Natural killer cell (primary cell): Measurements from ENCODE around the gene CKMT2. TPM values are rescaled to one million over a fixed set of nuclear protein-coding genes. Genes with fewer than 3 reads are reported as not detected.

Source experiments
- ATAC-seq, 3 donors: fragments of 150-1000 bp in 2 of 3; fragments of 200-7000 bp in 1 of 3; cut with Tn5 transposase; 1 replicate in 1 of 3; 2 replicates in 2 of 3; pipeline ENCODE4 v1.10.0; 2021; ENCODE audit warnings: mild to moderate bottlenecking in 2 of 3, moderate library complexity in 2 of 3
- DNase-seq, 2 donors: peaks; one replicate each; pipeline versions ENCODE4 v3.0.0 to v3.0.0-alpha.2; 2013 to 2021; ENCODE audit warnings: mixed read lengths in 1 of 2
- H3K27ac ChIP-seq: one replicate; pipeline ENCODE4 v1.5.1; 2013; ENCODE audit warnings: mild to moderate bottlenecking, low read length
- H3K27me3 ChIP-seq: one replicate; pipeline ENCODE4 v1.6.1; 2013; ENCODE audit warnings: low read length; ENCODE audit not compliant: control insufficient read depth, insufficient read depth
- H3K36me3 ChIP-seq: one replicate; pipeline ENCODE4 v1.6.1; 2013; ENCODE audit warnings: low read length; ENCODE audit not compliant: control insufficient read depth, insufficient read depth
- H3K4me1 ChIP-seq: one replicate; pipeline ENCODE4 v1.6.1; 2013; ENCODE audit warnings: low read length; ENCODE audit not compliant: control insufficient read depth, insufficient read depth
- H3K4me3 ChIP-seq: one replicate; pipeline ENCODE4 v1.5.1; 2013; ENCODE audit warnings: low read length
- H3K9me3 ChIP-seq: one replicate; pipeline ENCODE4 v1.6.1; 2013; ENCODE audit warnings: low read length; ENCODE audit not compliant: control insufficient read depth, insufficient read depth
- H3K27ac Mint-ChIP-seq, 2 donors: one replicate each; pipeline ENCODE4 v1.8.0; 2022; ENCODE audit warnings: mild to moderate bottlenecking in 2 of 2, mixed read lengths in 2 of 2, moderate library complexity in 1 of 2
- H3K27me3 Mint-ChIP-seq, 2 donors: one replicate each; pipeline ENCODE4 v1.8.0; 2022; ENCODE audit warnings: low read depth in 2 of 2, mixed read lengths in 2 of 2
- H3K36me3 Mint-ChIP-seq: one replicate; pipeline ENCODE4 v1.8.0; 2022; ENCODE audit warnings: mixed read lengths
- H3K4me1 Mint-ChIP-seq, 2 donors: one replicate each; pipeline ENCODE4 v1.8.0; 2022; ENCODE audit warnings: mixed read lengths in 2 of 2
- H3K4me3 Mint-ChIP-seq: one replicate; pipeline ENCODE4 v1.8.0; 2022; ENCODE audit warnings: mild to moderate bottlenecking, moderate library complexity, mixed read lengths
- H3K9me3 Mint-ChIP-seq, 2 donors: one replicate each; pipeline ENCODE4 v1.8.0; 2022; ENCODE audit warnings: mixed read lengths in 2 of 2
- WGBS: methylation state at CpG from one replicate; pipeline ENCODE4 v1.1.7; 2013; ENCODE audit warnings: missing lambda C conversion rate; ENCODE audit not compliant: insufficient coverage; 5-methylcytosine and 5-hydroxymethylcytosine counted together
- intact Hi-C: fragments of 100-400 bp; cut with micrococcal nuclease; formaldehyde crosslinking; loops from one replicate; pipeline ENCODE4 v1.14.2; 2022
- total RNA-seq, 4 donors: library from RNA; stranded (reverse); fragments of 120-200 nt in 1 of 4; gene quantifications; one replicate each; pipeline versions ENCODE4 v1.2.3 to v1.2.4, GENCODE V29; 2013 to 2022
- TF ChIP-seq, protein P1 (sequence below): fragments of 200-600 bp; IDR thresholded peaks from one replicate; pipeline ENCODE4 v1.8.0; 2022; ENCODE audit warnings: antibody characterized with exemption

Gene CKMT2
- total RNA-seq, 3 donors from 2014 or later (not counting 1 experiment from before 2014, with no cell fraction given): not detected

DNA sequence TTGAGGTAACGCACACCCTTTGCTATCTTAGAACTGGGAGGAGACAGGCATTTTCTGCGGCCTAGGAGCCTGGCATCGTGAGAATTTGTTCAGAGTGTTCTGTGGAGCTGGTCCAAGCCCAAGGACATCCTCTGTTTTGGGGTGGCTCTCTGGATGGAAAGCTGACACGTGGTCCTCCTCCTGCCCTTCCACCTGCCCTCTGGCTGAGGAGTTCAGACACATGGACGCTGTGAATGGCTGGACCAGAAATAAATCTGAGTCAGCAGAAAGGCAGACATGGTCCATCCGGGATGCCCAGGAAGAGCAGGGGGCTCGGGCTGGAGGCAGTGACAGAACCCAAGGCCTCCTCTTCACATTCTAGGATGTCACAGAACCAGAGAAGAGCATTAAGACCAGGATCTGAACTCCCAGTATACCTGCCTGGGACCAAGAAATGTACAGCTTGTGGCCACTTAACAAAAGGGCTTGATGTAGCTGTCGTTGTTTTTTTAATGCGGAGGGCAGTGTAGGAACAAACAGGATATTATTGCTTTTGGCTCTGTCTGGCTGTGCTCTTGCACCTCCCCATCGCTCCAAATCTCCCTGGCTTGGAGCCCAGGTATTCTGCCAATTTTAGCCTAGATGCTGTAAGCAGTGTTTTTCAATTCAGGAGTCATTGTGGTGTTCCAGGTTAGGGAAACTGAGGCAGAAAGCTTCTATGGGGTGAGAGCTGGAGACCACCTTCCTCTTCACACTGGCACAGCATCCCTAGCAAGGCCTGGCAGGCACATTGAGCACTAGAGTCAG lies 2.4 kb downstream of the CKMT2 start:
- TF ChIP-seq, protein P1, sequence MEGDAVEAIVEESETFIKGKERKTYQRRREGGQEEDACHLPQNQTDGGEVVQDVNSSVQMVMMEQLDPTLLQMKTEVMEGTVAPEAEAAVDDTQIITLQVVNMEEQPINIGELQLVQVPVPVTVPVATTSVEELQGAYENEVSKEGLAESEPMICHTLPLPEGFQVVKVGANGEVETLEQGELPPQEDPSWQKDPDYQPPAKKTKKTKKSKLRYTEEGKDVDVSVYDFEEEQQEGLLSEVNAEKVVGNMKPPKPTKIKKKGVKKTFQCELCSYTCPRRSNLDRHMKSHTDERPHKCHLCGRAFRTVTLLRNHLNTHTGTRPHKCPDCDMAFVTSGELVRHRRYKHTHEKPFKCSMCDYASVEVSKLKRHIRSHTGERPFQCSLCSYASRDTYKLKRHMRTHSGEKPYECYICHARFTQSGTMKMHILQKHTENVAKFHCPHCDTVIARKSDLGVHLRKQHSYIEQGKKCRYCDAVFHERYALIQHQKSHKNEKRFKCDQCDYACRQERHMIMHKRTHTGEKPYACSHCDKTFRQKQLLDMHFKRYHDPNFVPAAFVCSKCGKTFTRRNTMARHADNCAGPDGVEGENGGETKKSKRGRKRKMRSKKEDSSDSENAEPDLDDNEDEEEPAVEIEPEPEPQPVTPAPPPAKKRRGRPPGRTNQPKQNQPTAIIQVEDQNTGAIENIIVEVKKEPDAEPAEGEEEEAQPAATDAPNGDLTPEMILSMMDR: no peak
- Mint-ChIP-seq H3K4me1 (peaks cover 5 to 8% of the 10 kb centered on the region in 2 donors), H3K27ac (no peak overlapping the region), H3K9me3 (no peaks in the 10 kb centered on the region), H3K36me3 (no peaks in the 10 kb centered on the region), H3K27me3 (peaks cover 0 to under 1% of the 10 kb centered on the region in 2 donors), H3K4me3 (no peak overlapping the region)
- intact Hi-C loops: no loop called here
- no peak for ATAC-seq
- Histone ChIP-seq H3K9me3 (no peaks in the 10 kb centered on the region), H3K36me3 (no peaks in the 10 kb centered on the region), H3K27me3 (no peaks in the 10 kb centered on the region), H3K4me1 (peaks cover 21% of the 10 kb centered on the region), H3K4me3 (no peak overlapping the region), H3K27ac (no peak overlapping the region)
- 90% methylated on average over 10 of the region's 10 CpGs for WGBS
- no peak for DNase-seq

DNA sequence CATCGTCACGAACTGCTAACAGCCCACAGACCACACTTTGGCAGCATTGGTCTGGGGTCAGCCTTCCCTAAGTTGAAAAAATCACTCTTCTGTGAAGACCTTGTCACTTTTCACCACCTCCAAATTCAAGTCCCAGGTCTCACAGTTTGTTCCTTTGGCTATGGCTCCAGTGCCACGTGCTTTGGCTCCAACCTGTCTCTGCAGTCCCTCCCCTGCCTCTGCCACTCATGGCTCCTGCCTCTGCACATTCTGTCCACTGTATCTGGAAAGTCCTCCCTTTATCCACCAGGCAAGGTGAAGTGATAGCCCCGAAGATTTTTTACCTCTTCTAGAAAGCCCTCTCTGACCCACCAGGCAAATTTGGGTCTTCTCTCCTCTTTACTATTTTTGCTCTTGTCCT lies 5.3 kb downstream of the CKMT2 start:
- no peaks in the 10 kb centered on the region for H3K9me3 Mint-ChIP-seq
- DNase-seq (no peak), ATAC-seq (no peak)
- no peaks in the 10 kb centered on the region for H3K36me3 ChIP-seq
- 79% methylated on average over 3 of the region's 4 CpGs for WGBS
- no peaks in the 10 kb centered on the region for H3K36me3 Mint-ChIP-seq
- intact Hi-C loops: no loop called here
- no peaks in the 10 kb centered on the region for H3K27me3 Mint-ChIP-seq
- H3K9me3 ChIP-seq: no peaks in the 10 kb centered on the region
- H3K4me1 ChIP-seq: peaks cover 12% of the 10 kb centered on the region
- TF ChIP-seq, protein P1: no peak
- H3K27ac ChIP-seq: no peak overlapping the region
- no peak overlapping the region for H3K4me3 ChIP-seq
- H3K27me3 ChIP-seq: no peaks in the 10 kb centered on the region
- H3K27ac Mint-ChIP-seq: no peak overlapping the region
- peaks cover 0 to under 1% of the 10 kb centered on the region in 2 donors for H3K4me1 Mint-ChIP-seq
- H3K4me3 Mint-ChIP-seq: no peak overlapping the region

GRCh38 chr5:81239613-81240012 lies 6.5 kb downstream of the CKMT2 start:
- WGBS: 80% methylated on average over 3 of the region's 5 CpGs
- intact Hi-C loops: no loop called here
- no peaks in the 10 kb centered on the region for H3K4me1 Mint-ChIP-seq
- Histone ChIP-seq H3K36me3 (no peaks in the 10 kb centered on the region), H3K27ac (no peak overlapping the region), H3K4me1 (peaks cover 3% of the 10 kb centered on the region), H3K9me3 (no peaks in the 10 kb centered on the region), H3K27me3 (no peaks in the 10 kb centered on the region), H3K4me3 (no peak overlapping the region)
- H3K9me3 Mint-ChIP-seq: no peaks in the 10 kb centered on the region
- H3K27me3 Mint-ChIP-seq: no peaks in the 10 kb centered on the region
- no peak overlapping the region for H3K27ac Mint-ChIP-seq
- DNase-seq (no peak), ATAC-seq (no peak)
- TF ChIP-seq, protein P1: no peak
- H3K4me3 Mint-ChIP-seq: no peak overlapping the region
- no peaks in the 10 kb centered on the region for H3K36me3 Mint-ChIP-seq

- 89% methylated on average over 5 of the region's 5 CpGs for WGBS
- DNase-seq (no peak), ATAC-seq (no peak)
- intact Hi-C loops: no loop called here
- H3K4me1 Mint-ChIP-seq: no peaks in the 10 kb centered on the region
- H3K4me3 ChIP-seq: no peak overlapping the region
- no peaks in the 10 kb centered on the region for H3K36me3 ChIP-seq
- no peaks in the 10 kb centered on the region for H3K27me3 ChIP-seq
- H3K4me1 ChIP-seq: no peaks in the 10 kb centered on the region
- TF ChIP-seq, protein P1: no peak
- H3K36me3 Mint-ChIP-seq: no peaks in the 10 kb centered on the region
- H3K27ac Mint-ChIP-seq: no peak overlapping the region
- no peaks in the 10 kb centered on the region for H3K27me3 Mint-ChIP-seq
- no peaks in the 10 kb centered on the region for H3K9me3 ChIP-seq
- no peak overlapping the region for H3K27ac ChIP-seq
- no peaks in the 10 kb centered on the region for H3K9me3 Mint-ChIP-seq
- no peak overlapping the region for H3K4me3 Mint-ChIP-seq
These were observed 7.9 kb downstream of the CKMT2 start for GRCh38 chr5:81241001-81241400.
